Measurements from ENCODE around the gene DCBLD2.

DCBLD2 gene

GRCh38 chr3:98814817-98815420 is 86.6 kb downstream of the DCBLD2 start:
- Histone ChIP-seq H3K9me3 (ENCODE audit: control insufficient read depth in 5 of 5, low read length in 5 of 5) (no peaks in the 10 kb centered on the region), H3K27ac (ENCODE audit: low read depth, low read length) (peak overlapping the region; percentile 18), H3K9ac (ENCODE audit: low read length in 5 of 5) (peak overlapping the region in 1 of 5 donors; percentile 35), H3K4me1 (ENCODE audit: control insufficient read depth in 5 of 5, insufficient read depth in 5 of 5, low read length in 5 of 5) (peaks cover 0 to 6% (median 1%) of the 10 kb centered on the region in 5 donors), H3K4me3 (ENCODE audit: low read depth in 1 of 5, low read length in 5 of 5) (no peak overlapping the region), H3K27me3 (ENCODE audit: control insufficient read depth in 5 of 5, insufficient read depth in 4 of 5, low read length in 5 of 5) (no peaks in the 10 kb centered on the region), H3K36me3 (ENCODE audit: control insufficient read depth in 5 of 5, insufficient read depth in 5 of 5, low read length in 5 of 5) (peaks cover 2 to 26% (median 20%) of the 10 kb centered on the region in 5 donors)

- Histone ChIP-seq H3K9ac (ENCODE audit: low read length in 5 of 5) (no peak overlapping the region), H3K4me3 (ENCODE audit: low read depth in 1 of 5, low read length in 5 of 5) (no peak overlapping the region), H3K27ac (ENCODE audit: low read depth, low read length) (no peak overlapping the region), H3K4me1 (ENCODE audit: control insufficient read depth in 5 of 5, insufficient read depth in 5 of 5, low read length in 5 of 5) (peaks cover 0 to 13% (median 9%) of the 10 kb centered on the region in 5 donors), H3K9me3 (ENCODE audit: control insufficient read depth in 5 of 5, low read length in 5 of 5) (no peaks in the 10 kb centered on the region), H3K36me3 (ENCODE audit: control insufficient read depth in 5 of 5, insufficient read depth in 5 of 5, low read length in 5 of 5) (peaks cover 0 to 23% (median 15%) of the 10 kb centered on the region in 5 donors), H3K27me3 (ENCODE audit: control insufficient read depth in 5 of 5, insufficient read depth in 4 of 5, low read length in 5 of 5) (no peaks in the 10 kb centered on the region)
Observed at GRCh38 chr3:98812851-98813374, 88.6 kb downstream of the DCBLD2 start.

- H3K36me3 ChIP-seq (ENCODE audit: control insufficient read depth in 5 of 5, insufficient read depth in 5 of 5, low read length in 5 of 5), result peaks cover 13 to 35% (median 25%) of the 10 kb centered on the region in 5 donors
- H3K9ac ChIP-seq (ENCODE audit: low read length in 5 of 5), result no peak overlapping the region
- H3K27me3 ChIP-seq (ENCODE audit: control insufficient read depth in 5 of 5, insufficient read depth in 4 of 5, low read length in 5 of 5), result no peaks in the 10 kb centered on the region
- H3K9me3 ChIP-seq (ENCODE audit: control insufficient read depth in 5 of 5, low read length in 5 of 5), result no peaks in the 10 kb centered on the region
- H3K4me1 ChIP-seq (ENCODE audit: control insufficient read depth in 5 of 5, insufficient read depth in 5 of 5, low read length in 5 of 5), result peaks cover 0 to 13% (median 9%) of the 10 kb centered on the region in 5 donors
- H3K27ac ChIP-seq (ENCODE audit: low read depth, low read length), result no peak overlapping the region
- no peak overlapping the region for H3K4me3 ChIP-seq (ENCODE audit: low read depth in 1 of 5, low read length in 5 of 5)
Observed at GRCh38 chr3:98811048-98811447, 90.4 kb downstream of the DCBLD2 start.

GRCh38 chr3:98809557-98809956 is 91.9 kb downstream of the DCBLD2 start:
- Histone ChIP-seq H3K4me1 (ENCODE audit: control insufficient read depth in 5 of 5, insufficient read depth in 5 of 5, low read length in 5 of 5) (peaks cover 0 to 13% (median 9%) of the 10 kb centered on the region in 5 donors), H3K4me3 (ENCODE audit: low read depth in 1 of 5, low read length in 5 of 5) (no peak overlapping the region), H3K9me3 (ENCODE audit: control insufficient read depth in 5 of 5, low read length in 5 of 5) (no peaks in the 10 kb centered on the region), H3K9ac (ENCODE audit: low read length in 5 of 5) (peak overlapping the region in 2 of 5 donors; percentile 15 to 47), H3K27ac (ENCODE audit: low read depth, low read length) (peak overlapping the region; percentile 45), H3K36me3 (ENCODE audit: control insufficient read depth in 5 of 5, insufficient read depth in 5 of 5, low read length in 5 of 5) (peaks cover 20 to 39% (median 28%) of the 10 kb centered on the region in 5 donors), H3K27me3 (ENCODE audit: control insufficient read depth in 5 of 5, insufficient read depth in 4 of 5, low read length in 5 of 5) (no peaks in the 10 kb centered on the region)

GRCh38 chr3:98808071-98808470 is 93.4 kb downstream of the DCBLD2 start:
- no peak overlapping the region for H3K4me3 ChIP-seq (ENCODE audit: low read depth in 1 of 5, low read length in 5 of 5)
- peaks cover 20 to 31% (median 27%) of the 10 kb centered on the region in 5 donors for H3K36me3 ChIP-seq (ENCODE audit: control insufficient read depth in 5 of 5, insufficient read depth in 5 of 5, low read length in 5 of 5)

GRCh38 chr3:98807561-98807960 is 93.9 kb downstream of the DCBLD2 start:
- Histone ChIP-seq H3K9me3 (ENCODE audit: control insufficient read depth in 5 of 5, low read length in 5 of 5) (no peaks in the 10 kb centered on the region), H3K36me3 (ENCODE audit: control insufficient read depth in 5 of 5, insufficient read depth in 5 of 5, low read length in 5 of 5) (peaks cover 20 to 31% (median 27%) of the 10 kb centered on the region in 5 donors), H3K27ac (ENCODE audit: low read depth, low read length) (no peak overlapping the region), H3K9ac (ENCODE audit: low read length in 5 of 5) (no peak overlapping the region), H3K27me3 (ENCODE audit: control insufficient read depth in 5 of 5, insufficient read depth in 4 of 5, low read length in 5 of 5) (no peaks in the 10 kb centered on the region), H3K4me1 (ENCODE audit: control insufficient read depth in 5 of 5, insufficient read depth in 5 of 5, low read length in 5 of 5) (peaks cover 0 to 13% (median 9%) of the 10 kb centered on the region in 5 donors), H3K4me3 (ENCODE audit: low read depth in 1 of 5, low read length in 5 of 5) (no peak overlapping the region)

More at GRCh38 chr3:98808071-98808470, 93.4 kb downstream of the DCBLD2 start:
- peaks cover 0 to 13% (median 9%) of the 10 kb centered on the region in 5 donors for H3K4me1 ChIP-seq (ENCODE audit: control insufficient read depth in 5 of 5, insufficient read depth in 5 of 5, low read length in 5 of 5)
- H3K9ac ChIP-seq (ENCODE audit: low read length in 5 of 5), result no peak overlapping the region
- H3K9me3 ChIP-seq (ENCODE audit: control insufficient read depth in 5 of 5, low read length in 5 of 5), result no peaks in the 10 kb centered on the region
- no peak overlapping the region for H3K27ac ChIP-seq (ENCODE audit: low read depth, low read length)
- H3K27me3 ChIP-seq (ENCODE audit: control insufficient read depth in 5 of 5, insufficient read depth in 4 of 5, low read length in 5 of 5), result no peaks in the 10 kb centered on the region

- no peaks in the 10 kb centered on the region for H3K9me3 ChIP-seq (ENCODE audit: control insufficient read depth in 5 of 5, low read length in 5 of 5)
- H3K9ac ChIP-seq (ENCODE audit: low read length in 5 of 5), result no peak overlapping the region
- H3K27me3 ChIP-seq (ENCODE audit: control insufficient read depth in 5 of 5, insufficient read depth in 4 of 5, low read length in 5 of 5), result no peaks in the 10 kb centered on the region
- peaks cover 20 to 31% (median 27%) of the 10 kb centered on the region in 5 donors for H3K36me3 ChIP-seq (ENCODE audit: control insufficient read depth in 5 of 5, insufficient read depth in 5 of 5, low read length in 5 of 5)
- no peak overlapping the region for H3K27ac ChIP-seq (ENCODE audit: low read depth, low read length)
- peaks cover 0 to 13% (median 9%) of the 10 kb centered on the region in 5 donors for H3K4me1 ChIP-seq (ENCODE audit: control insufficient read depth in 5 of 5, insufficient read depth in 5 of 5, low read length in 5 of 5)
- H3K4me3 ChIP-seq (ENCODE audit: low read depth in 1 of 5, low read length in 5 of 5), result no peak overlapping the region
Observed at GRCh38 chr3:98807011-98807410, 94.5 kb downstream of the DCBLD2 start.

GRCh38 chr3:98806521-98806920 is 95.0 kb downstream of the DCBLD2 start:
- Histone ChIP-seq H3K9me3 (ENCODE audit: control insufficient read depth in 5 of 5, low read length in 5 of 5) (no peaks in the 10 kb centered on the region), H3K4me1 (ENCODE audit: control insufficient read depth in 5 of 5, insufficient read depth in 5 of 5, low read length in 5 of 5) (peaks cover 0 to 13% (median 9%) of the 10 kb centered on the region in 5 donors), H3K36me3 (ENCODE audit: control insufficient read depth in 5 of 5, insufficient read depth in 5 of 5, low read length in 5 of 5) (peaks cover 20 to 31% (median 27%) of the 10 kb centered on the region in 5 donors), H3K4me3 (ENCODE audit: low read depth in 1 of 5, low read length in 5 of 5) (no peak overlapping the region), H3K27ac (ENCODE audit: low read depth, low read length) (no peak overlapping the region), H3K27me3 (ENCODE audit: control insufficient read depth in 5 of 5, insufficient read depth in 4 of 5, low read length in 5 of 5) (no peaks in the 10 kb centered on the region), H3K9ac (ENCODE audit: low read length in 5 of 5) (no peak overlapping the region)

- H3K27ac ChIP-seq (ENCODE audit: low read depth, low read length), result no peak overlapping the region
- no peaks in the 10 kb centered on the region for H3K27me3 ChIP-seq (ENCODE audit: control insufficient read depth in 5 of 5, insufficient read depth in 4 of 5, low read length in 5 of 5)
- peaks cover 0 to 13% (median 7%) of the 10 kb centered on the region in 5 donors for H3K4me1 ChIP-seq (ENCODE audit: control insufficient read depth in 5 of 5, insufficient read depth in 5 of 5, low read length in 5 of 5)
- no peaks in the 10 kb centered on the region for H3K9me3 ChIP-seq (ENCODE audit: control insufficient read depth in 5 of 5, low read length in 5 of 5)
- no peak overlapping the region for H3K9ac ChIP-seq (ENCODE audit: low read length in 5 of 5)
- no peak overlapping the region for H3K4me3 ChIP-seq (ENCODE audit: low read depth in 1 of 5, low read length in 5 of 5)
- peaks cover 25 to 35% (median 32%) of the 10 kb centered on the region in 5 donors for H3K36me3 ChIP-seq (ENCODE audit: control insufficient read depth in 5 of 5, insufficient read depth in 5 of 5, low read length in 5 of 5)
Observed at GRCh38 chr3:98805571-98805970, 95.9 kb downstream of the DCBLD2 start.

- Histone ChIP-seq H3K27me3 (ENCODE audit: control insufficient read depth in 5 of 5, insufficient read depth in 4 of 5, low read length in 5 of 5) (no peaks in the 10 kb centered on the region), H3K27ac (ENCODE audit: low read depth, low read length) (no peak overlapping the region), H3K9me3 (ENCODE audit: control insufficient read depth in 5 of 5, low read length in 5 of 5) (no peaks in the 10 kb centered on the region), H3K9ac (ENCODE audit: low read length in 5 of 5) (no peak overlapping the region), H3K4me3 (ENCODE audit: low read depth in 1 of 5, low read length in 5 of 5) (no peak overlapping the region), H3K4me1 (ENCODE audit: control insufficient read depth in 5 of 5, insufficient read depth in 5 of 5, low read length in 5 of 5) (no peaks in the 10 kb centered on the region), H3K36me3 (ENCODE audit: control insufficient read depth in 5 of 5, insufficient read depth in 5 of 5, low read length in 5 of 5) (peaks cover 19 to 35% (median 25%) of the 10 kb centered on the region in 5 donors)
Observed at GRCh38 chr3:98801043-98801747, 100.3 kb downstream of the DCBLD2 start.
